Kidney (tissue), 14 donors: ENCODE results near the gene ANXA7. TPM values are rescaled to one million over a fixed set of nuclear protein-coding genes. Genes with fewer than 3 reads are reported as not detected.
"Not testable (repeated sequence)": the region's sequence is repeated elsewhere in the genome, so short reads cannot be mapped to it uniquely, and the experiment has no call there.

Experiments used
- DNase-seq, 5 donors: peaks; one replicate each; pipeline ENCODE4 v3.0.0-alpha.2; 2013 to 2020
- FAIRE-seq: peaks from 2 replicates; lab custom pipeline; 2012; peaks lifted over from hg19 to GRCh38; lab: Jason Lieb, UNC
- H3K27ac ChIP-seq, 2 donors: one replicate each; pipeline ENCODE4 v1.7.0; 2013; ENCODE audit warnings: low read depth in 2 of 2, low read length in 2 of 2, inconsistent platforms in 1 of 2
- H3K27me3 ChIP-seq: one replicate; pipeline ENCODE4 v1.7.1; 2013; ENCODE audit warnings: low read length, inconsistent platforms; ENCODE audit not compliant: control insufficient read depth, insufficient read depth
- H3K36me3 ChIP-seq, 3 donors: one replicate each; pipeline versions ENCODE4 v1.7.0 to v1.7.1; 2013; ENCODE audit warnings: low read length in 3 of 3, control low read depth in 1 of 3, inconsistent platforms in 1 of 3; ENCODE audit not compliant: insufficient read depth in 3 of 3, control insufficient read depth in 2 of 3
- H3K4me1 ChIP-seq, 3 donors: one replicate each; pipeline versions ENCODE4 v1.7.0 to v1.7.1; 2013; ENCODE audit warnings: low read length in 3 of 3, inconsistent platforms in 1 of 3, low read depth in 1 of 3; ENCODE audit not compliant: control insufficient read depth in 2 of 3, insufficient read depth in 2 of 3
- H3K4me3 ChIP-seq, 3 donors: one replicate each; pipeline versions ENCODE4 v1.7.0 to v1.8.1; 2013; ENCODE audit warnings: low read length in 3 of 3, control low read depth in 1 of 3, inconsistent platforms in 1 of 3
- H3K9ac ChIP-seq, 3 donors: one replicate each; pipeline versions ENCODE4 v1.7.0 to v1.7.1; 2013; ENCODE audit warnings: low read length in 3 of 3, control low read depth in 1 of 3, inconsistent platforms in 1 of 3
- H3K9me3 ChIP-seq, 3 donors: one replicate each; pipeline versions ENCODE4 v1.7.0 to v1.7.1; 2013; ENCODE audit warnings: low read length in 3 of 3, control low read depth in 1 of 3, inconsistent platforms in 1 of 3; ENCODE audit not compliant: control insufficient read depth in 2 of 3, insufficient read depth in 1 of 3
- intact Hi-C: fragments of 100-400 bp; cut with DNase I; formaldehyde crosslinking; loops from one replicate; pipeline ENCODE4 v1.11.1; 2022
- polyA plus RNA-seq: library from polyadenylated mRNA; stranded (reverse); fragments of 350-450 nt; fragmentation: Illumina TruSeq; extraction: RNeasy Lipid Tissue Mini Kit (QIAGEN cat#74804); gene quantifications from one replicate; pipeline ENCODE4 v1.2.3, GENCODE V29; 2014; ENCODE audit warnings: low read depth, low replicate concordance; ENCODE audit not compliant: insufficient read depth
- total RNA-seq: library from RNA; stranded (reverse); fragmentation: NEBNext Ultra II Directional; extraction: Animal tissue kit (Norgen Biotek cat#: 25700); gene quantifications from one replicate; pipeline ENCODE4 v1.2.1, GENCODE V29; 2021
- TF ChIP-seq, protein P1 (sequence below): IDR thresholded peaks from 3 replicates; pipeline ENCODE4 v1.5.1; 2012; ENCODE audit warnings: mild to moderate bottlenecking, moderate library complexity, borderline replicate concordance; ENCODE audit not compliant: insufficient read depth; ENCODE audit errors: extremely low read depth
- donor health status: control.
- donor health status: control.
- donor health status: control.
- donor health status: control.
- donor health status: control.
- donor health status: DM: yes; HTN: yes; CAD: no.
- donor health status: Normal renal cell carcinoma (clear cell type).

The ANXA7 gene
- total and polyA plus RNA-seq, 2 donors from 2014 or later: 129 to 200 TPM

- no peaks in the 10 kb centered on the region for H3K9me3 ChIP-seq
- intact Hi-C loops: no loop called here
- H3K9ac ChIP-seq: no peak overlapping the region
- H3K27me3 ChIP-seq: no peaks in the 10 kb centered on the region
- FAIRE-seq (no peak), DNase-seq (no peak)
- TF ChIP-seq, protein P1, sequence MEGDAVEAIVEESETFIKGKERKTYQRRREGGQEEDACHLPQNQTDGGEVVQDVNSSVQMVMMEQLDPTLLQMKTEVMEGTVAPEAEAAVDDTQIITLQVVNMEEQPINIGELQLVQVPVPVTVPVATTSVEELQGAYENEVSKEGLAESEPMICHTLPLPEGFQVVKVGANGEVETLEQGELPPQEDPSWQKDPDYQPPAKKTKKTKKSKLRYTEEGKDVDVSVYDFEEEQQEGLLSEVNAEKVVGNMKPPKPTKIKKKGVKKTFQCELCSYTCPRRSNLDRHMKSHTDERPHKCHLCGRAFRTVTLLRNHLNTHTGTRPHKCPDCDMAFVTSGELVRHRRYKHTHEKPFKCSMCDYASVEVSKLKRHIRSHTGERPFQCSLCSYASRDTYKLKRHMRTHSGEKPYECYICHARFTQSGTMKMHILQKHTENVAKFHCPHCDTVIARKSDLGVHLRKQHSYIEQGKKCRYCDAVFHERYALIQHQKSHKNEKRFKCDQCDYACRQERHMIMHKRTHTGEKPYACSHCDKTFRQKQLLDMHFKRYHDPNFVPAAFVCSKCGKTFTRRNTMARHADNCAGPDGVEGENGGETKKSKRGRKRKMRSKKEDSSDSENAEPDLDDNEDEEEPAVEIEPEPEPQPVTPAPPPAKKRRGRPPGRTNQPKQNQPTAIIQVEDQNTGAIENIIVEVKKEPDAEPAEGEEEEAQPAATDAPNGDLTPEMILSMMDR: no peak
- H3K36me3 ChIP-seq: no peaks in the 10 kb centered on the region
- H3K27ac ChIP-seq: no peak overlapping the region
- no peaks in the 10 kb centered on the region for H3K4me1 ChIP-seq
- H3K4me3 ChIP-seq: no peak overlapping the region
Observed at GRCh38 chr10:73333202-73333601, 80.7 kb downstream of the ANXA7 start.

- H3K4me1 ChIP-seq: no peaks in the 10 kb centered on the region
- no peak overlapping the region for H3K27ac ChIP-seq
- no peak overlapping the region for H3K9ac ChIP-seq
- intact Hi-C loops: no loop called here
- H3K27me3 ChIP-seq: no peaks in the 10 kb centered on the region
- FAIRE-seq (no peak), DNase-seq (no peak)
- H3K9me3 ChIP-seq: no peaks in the 10 kb centered on the region
- H3K4me3 ChIP-seq: no peak overlapping the region
- TF ChIP-seq, protein P1: no peak
- H3K36me3 ChIP-seq: no peaks in the 10 kb centered on the region
Observed at GRCh38 chr10:73332379-73332778, 81.5 kb downstream of the ANXA7 start.

- DNase-seq, H3K27me3 ChIP-seq, H3K9me3 ChIP-seq, intact Hi-C loops, FAIRE-seq, H3K27ac ChIP-seq, H3K9ac ChIP-seq, H3K36me3 ChIP-seq, H3K4me3 ChIP-seq, H3K4me1 ChIP-seq: not testable (repeated sequence)
Observed at GRCh38 chr10:73328523-73328922, 85.3 kb downstream of the ANXA7 start.

DNA sequence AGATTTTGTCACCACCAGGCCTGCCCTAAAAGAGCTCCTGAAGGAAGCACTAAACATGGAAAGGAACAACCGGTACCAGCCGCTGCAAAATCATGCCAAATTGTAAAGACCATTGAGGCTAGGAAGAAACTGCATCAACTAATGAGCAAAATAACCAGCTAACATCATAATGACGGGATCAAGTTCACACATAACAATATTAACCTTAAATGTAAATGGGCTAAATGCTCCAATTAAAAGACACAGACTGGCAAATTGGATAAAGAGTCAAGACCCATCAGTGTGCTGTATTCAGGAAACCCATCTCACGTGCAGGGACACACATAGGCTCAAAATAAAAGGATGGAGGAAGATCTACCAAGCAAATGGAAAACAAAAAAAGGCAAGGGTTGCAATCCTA, 88.6 kb downstream of the ANXA7 start:
- H3K4me3 ChIP-seq, DNase-seq, H3K36me3 ChIP-seq, H3K9ac ChIP-seq, H3K27ac ChIP-seq, FAIRE-seq, H3K4me1 ChIP-seq, H3K27me3 ChIP-seq, H3K9me3 ChIP-seq, intact Hi-C loops: not testable (repeated sequence)

Other genes with a start within 250 kb of the ANXA7 start
- gene ECD, start 246.1 kb downstream of the ANXA7 start, total RNA-seq: 27.5 TPM
- gene ECD, start 246.1 kb downstream of the ANXA7 start, polyA plus RNA-seq: 15.2 TPM
- gene FAM149B1, start 245.9 kb downstream of the ANXA7 start, total RNA-seq: 24.9 TPM
- gene FAM149B1, start 245.9 kb downstream of the ANXA7 start, polyA plus RNA-seq: 21.7 TPM
- gene DNAJC9, start 166.8 kb downstream of the ANXA7 start, total RNA-seq: 13.9 TPM
- 9.2 TPM for gene DNAJC9, start 166.8 kb downstream of the ANXA7 start, polyA plus RNA-seq
- gene MRPS16, start 161.4 kb downstream of the ANXA7 start, total RNA-seq: 82.9 TPM
- gene MRPS16, start 161.4 kb downstream of the ANXA7 start, polyA plus RNA-seq: 160 TPM
- gene CFAP70, start 55.2 kb downstream of the ANXA7 start, total RNA-seq: 6.0 TPM
- gene CFAP70, start 55.2 kb downstream of the ANXA7 start, polyA plus RNA-seq: 8.7 TPM
- gene MSS51, start 19.5 kb upstream of the ANXA7 start, total RNA-seq: 2.4 TPM
- 0.95 TPM for gene MSS51, start 19.5 kb upstream of the ANXA7 start, polyA plus RNA-seq
- 36.1 TPM for gene PPP3CB, start 82.0 kb upstream of the ANXA7 start, total RNA-seq
- gene PPP3CB, start 82.0 kb upstream of the ANXA7 start, polyA plus RNA-seq: 26.8 TPM
- gene USP54, start 177.3 kb upstream of the ANXA7 start, total RNA-seq: 46.9 TPM
- gene USP54, start 177.3 kb upstream of the ANXA7 start, polyA plus RNA-seq: 5.8 TPM
- 3.5 TPM for gene MYOZ1, start 227.4 kb upstream of the ANXA7 start, total RNA-seq
- gene MYOZ1, start 227.4 kb upstream of the ANXA7 start, polyA plus RNA-seq: 9.2 TPM
- 0.38 TPM for gene SYNPO2L, start 242.0 kb upstream of the ANXA7 start, total RNA-seq
- gene SYNPO2L, start 242.0 kb upstream of the ANXA7 start, polyA plus RNA-seq: 0.15 TPM